A549 (cell line): ENCODE results near the gene SEMA3B.

Experiments
- BHLHE40 ChIP-seq: IDR thresholded peaks from 2 replicates; pipeline ENCODE4 v1.6.1; 2012; ENCODE audit warnings: low read depth, low read length, inconsistent platforms
- CEBPB ChIP-seq, 2 experiments: fragments of >200 bp in 1 of 2; sonication (Bioruptor Twin) in 1 of 2; formaldehyde crosslinking in 1 of 2; IDR thresholded peaks; 2 replicates each; pipeline ENCODE4 v1.6.1; 2012 to 2016
- CTCF ChIP-seq: fragments of >200 bp; sonication (Bioruptor Twin); formaldehyde crosslinking; IDR thresholded peaks from 3 replicates; pipeline ENCODE4 v1.5.1; 2016
- EP300 ChIP-seq, 2 experiments: fragments of >200 bp; sonication (Bioruptor Twin); formaldehyde crosslinking; IDR thresholded peaks; 2 replicates in 1 of 2; 3 replicates in 1 of 2; pipeline ENCODE4 v1.6.1; 2016 to 2017
- KDM5A ChIP-seq: fragments of 200-600 bp; sonication (generic); IDR thresholded peaks from 2 replicates; pipeline ENCODE4 v1.6.1; 2016; ENCODE audit warnings: antibody characterized with exemption, mild to moderate bottlenecking
- MAFK ChIP-seq: fragments of 450-650 bp; IDR thresholded peaks from 2 replicates; pipeline ENCODE4 v1.6.1; 2014; ENCODE audit not compliant: partially characterized antibody
- POLR2A ChIP-seq: IDR thresholded peaks from 2 replicates; pipeline ENCODE4 v1.6.1; 2012; ENCODE audit warnings: mild to moderate bottlenecking, low read length
- TF ChIP-seq, protein P1 (sequence below): fragments of 150-350 bp; IDR thresholded peaks from 2 replicates; pipeline ENCODE4 v1.6.1; 2014; ENCODE audit warnings: low read depth, mild to moderate bottlenecking, low read length

- no peak for TF ChIP-seq KDM5A
- TF ChIP-seq CTCF, result no peak
- TF ChIP-seq CEBPB (IDR thresholded peaks at IDR 0.05), result no peak
- no peak for TF ChIP-seq EP300 (IDR thresholded peaks at IDR 0.05)
- TF ChIP-seq MAFK, result no peak
- no peak for TF ChIP-seq BHLHE40
- TF ChIP-seq POLR2A, result no peak
- TF ChIP-seq, protein P1, sequence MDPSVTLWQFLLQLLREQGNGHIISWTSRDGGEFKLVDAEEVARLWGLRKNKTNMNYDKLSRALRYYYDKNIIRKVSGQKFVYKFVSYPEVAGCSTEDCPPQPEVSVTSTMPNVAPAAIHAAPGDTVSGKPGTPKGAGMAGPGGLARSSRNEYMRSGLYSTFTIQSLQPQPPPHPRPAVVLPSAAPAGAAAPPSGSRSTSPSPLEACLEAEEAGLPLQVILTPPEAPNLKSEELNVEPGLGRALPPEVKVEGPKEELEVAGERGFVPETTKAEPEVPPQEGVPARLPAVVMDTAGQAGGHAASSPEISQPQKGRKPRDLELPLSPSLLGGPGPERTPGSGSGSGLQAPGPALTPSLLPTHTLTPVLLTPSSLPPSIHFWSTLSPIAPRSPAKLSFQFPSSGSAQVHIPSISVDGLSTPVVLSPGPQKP, result no peak
Measured at GRCh38 chr3:50230794-50231125, 38.2 kb upstream of the SEMA3B start.
